HepG2 (cell line): ENCODE measurements around the gene PFDN2. TPM values are rescaled to one million over a fixed set of nuclear protein-coding genes. Genes with fewer than 3 reads are reported as not detected.

Source experiments
- BHLHE40 ChIP-seq: IDR thresholded peaks from 2 replicates; pipeline ENCODE4 v1.6.1; 2011; ENCODE audit warnings: low read length, improper control_type of control experiment
- DNMT1 ChIP-seq: sonication (generic); formaldehyde crosslinking; IDR thresholded peaks from 2 replicates; pipeline ENCODE4 v1.5.1; 2020; ENCODE audit warnings: mild to moderate bottlenecking, missing genetic modification reagents
- E2F2 ChIP-seq: sonication (generic); formaldehyde crosslinking; IDR thresholded peaks from 2 replicates; pipeline ENCODE4 v1.4.0; 2020; ENCODE audit warnings: missing genetic modification reagents, borderline replicate concordance
- FUBP1 ChIP-seq: sonication (generic); formaldehyde crosslinking; IDR thresholded peaks from 2 replicates; pipeline ENCODE4 v1.5.1; 2020; ENCODE audit warnings: missing genetic modification reagents, mild to moderate bottlenecking, borderline replicate concordance
- HES4 ChIP-seq: sonication (generic); formaldehyde crosslinking; IDR thresholded peaks from 2 replicates; pipeline ENCODE4 v1.9.0; 2021; ENCODE audit warnings: mild to moderate bottlenecking, missing genetic modification reagents, borderline replicate concordance
- SMAD1 ChIP-seq: sonication (generic); formaldehyde crosslinking; IDR thresholded peaks from 2 replicates; pipeline ENCODE4 v1.4.0; 2020; ENCODE audit warnings: missing genetic modification reagents, low read depth, mild to moderate bottlenecking, borderline replicate concordance
- TBX3 ChIP-seq: fragments of 450-650 bp; IDR thresholded peaks from 2 replicates; pipeline ENCODE4 v1.6.1; 2017; ENCODE audit warnings: antibody characterized with exemption, mild to moderate bottlenecking, inconsistent platforms, borderline replicate concordance
- ZBTB49 ChIP-seq: sonication (generic); formaldehyde crosslinking; IDR thresholded peaks from 2 replicates; pipeline ENCODE4 v1.4.0; 2020; ENCODE audit warnings: missing genetic modification reagents, borderline replicate concordance
- ZFYVE20 ChIP-seq: sonication (generic); formaldehyde crosslinking; IDR thresholded peaks from 2 replicates; pipeline ENCODE4 v1.8.0; 2023; ENCODE audit warnings: low read depth, mild to moderate bottlenecking, moderate library complexity, missing genetic modification reagents, borderline replicate concordance
- ZMYM3 ChIP-seq: sonication (generic); formaldehyde crosslinking; IDR thresholded peaks from 2 replicates; pipeline ENCODE4 v1.5.1; 2020; ENCODE audit warnings: mild to moderate bottlenecking, missing genetic modification reagents
- ZNF264 ChIP-seq: sonication (generic); formaldehyde crosslinking; IDR thresholded peaks from 2 replicates; pipeline ENCODE4 v1.4.0; 2020; ENCODE audit warnings: missing genetic modification reagents
- ZNF660 ChIP-seq: sonication (generic); formaldehyde crosslinking; IDR thresholded peaks from 2 replicates; pipeline ENCODE4 v1.5.1; 2020; ENCODE audit warnings: mild to moderate bottlenecking, low read depth, missing genetic modification reagents, borderline replicate concordance
- ZNF768 ChIP-seq: sonication (generic); formaldehyde crosslinking; IDR thresholded peaks from 2 replicates; pipeline ENCODE4 v1.4.0; 2020; ENCODE audit warnings: missing genetic modification reagents
- polyA plus RNA-seq, 8 experiments: library from polyadenylated mRNA; depleted of rRNA in 3 of 8; stranded (reverse) in 7 of 8; unstranded in 1 of 8; fragments of >200 nt; fragmentation: Illumina TruSeq in 4 of 8; extraction: Trizol in 4 of 8; gene quantifications; 2 replicates each; pipeline versions ENCODE4 v1.2.1 to v1.2.3, GENCODE V29; 2011 to 2016; ENCODE audit warnings: low read depth in 4 of 8, missing spikeins in 1 of 8, mixed read lengths in 1 of 8; ENCODE audit not compliant: insufficient read depth in 1 of 8
- total RNA-seq, 5 experiments: library from RNA; depleted of rRNA; stranded (reverse); fragments of >200 nt; fragmentation: Illumina TruSeq; extraction: Trizol; gene quantifications; 2 replicates each; pipeline ENCODE4 v1.2.3, GENCODE V29; 2016; ENCODE audit warnings: low read depth in 1 of 5

Gene PFDN2
- total and polyA plus RNA-seq, 2 of the 13 experiments (the other 11 are each of a cell fraction or from before 2014, with no cell fraction given): 62.6 to 63.6 TPM

- TF ChIP-seq ZBTB49 (CRISPR knock-in tag): no peak
- TF ChIP-seq TBX3: no peak
- TF ChIP-seq ZFYVE20 (CRISPR knock-in tag): no peak
- TF ChIP-seq HES4 (CRISPR knock-in tag): 0 out of 2 replicates have a peak, but pooled peaks have one; percentile 11
- TF ChIP-seq FUBP1: no peak
- no peak for TF ChIP-seq ZNF264 (CRISPR knock-in tag)
- TF ChIP-seq SMAD1: no peak
- TF ChIP-seq DNMT1 (CRISPR knock-in tag): no peak
- no peak for TF ChIP-seq BHLHE40
- TF ChIP-seq E2F2 (CRISPR knock-in tag): no peak
- TF ChIP-seq ZNF768 (CRISPR knock-in tag): 0 out of 2 replicates have a peak, but pooled peaks have one; percentile 0
- TF ChIP-seq ZMYM3 (CRISPR knock-in tag): no peak
- TF ChIP-seq ZNF660 (CRISPR knock-in tag): no peak
Measured at GRCh38 chr1:161166669-161167548, 49.1 kb upstream of the PFDN2 start (continued).
